Breast epithelium (tissue), 4 donors: ENCODE results near the gene ZNF646. TPM values are rescaled to one million over a fixed set of nuclear protein-coding genes. Genes with fewer than 3 reads are reported as not detected.

ENCODE experiments used
- DNase-seq, 2 donors: peaks; one replicate each; pipeline ENCODE4 v3.0.0-alpha.2; 2019; ENCODE audit warnings: low spot score in 2 of 2
- H3K27ac ChIP-seq, 2 donors: fragments of 200-600 bp; sonication (generic) in 1 of 2; one replicate each; pipeline ENCODE4 v1.5.1; 2016 to 2019; ENCODE audit warnings: mild to moderate bottlenecking in 1 of 2
- H3K27me3 ChIP-seq, 2 donors: fragments of 200-600 bp; sonication (generic) in 1 of 2; one replicate each; pipeline versions ENCODE4 v1.5.1 to v1.6.0; 2017 to 2019; ENCODE audit warnings: control low read depth in 1 of 2, mild to moderate bottlenecking in 1 of 2
- H3K36me3 ChIP-seq: fragments of 200-600 bp; one replicate; pipeline ENCODE4 v1.5.1; 2019
- H3K4me1 ChIP-seq, 2 donors: fragments of 200-600 bp; sonication (generic); one replicate each; pipeline ENCODE4 v1.5.1; 2016 to 2019; ENCODE audit warnings: control low read depth in 1 of 2
- H3K4me3 ChIP-seq, 3 donors: fragments of 200-600 bp; sonication (generic); 1 replicate in 2 of 3; 2 replicates in 1 of 3; pipeline ENCODE4 v1.5.1; 2016 to 2019; ENCODE audit warnings: mild to moderate bottlenecking in 3 of 3, moderate library complexity in 2 of 3
- H3K9me3 ChIP-seq, 2 donors: fragments of 200-600 bp; sonication (generic) in 1 of 2; one replicate each; pipeline ENCODE4 v1.5.1; 2016 to 2019; ENCODE audit warnings: control low read depth in 1 of 2
- CTCF ChIP-seq, 3 donors: fragments of 450-650 bp; IDR thresholded peaks; one replicate each; pipeline ENCODE4 v1.5.1; 2016 to 2017; ENCODE audit warnings: antibody characterized with exemption in 3 of 3, mild to moderate bottlenecking in 3 of 3, moderate library complexity in 3 of 3
- POLR2A ChIP-seq: fragments of 450-650 bp; IDR thresholded peaks from one replicate; pipeline ENCODE4 v1.6.1; 2016; ENCODE audit warnings: antibody characterized with exemption, mild to moderate bottlenecking, moderate library complexity
- POLR2AphosphoS5 ChIP-seq, 3 donors: sonication (generic); formaldehyde crosslinking; IDR thresholded peaks; one replicate each; pipeline ENCODE4 v1.6.1; 2017; ENCODE audit warnings: antibody characterized with exemption in 3 of 3
- intact Hi-C: fragments of 100-400 bp; cut with DNase I; formaldehyde crosslinking; loops from one replicate; pipeline ENCODE4 v1.15.1; 2023; ENCODE audit warnings: low total_unique reads
- total RNA-seq, 3 donors: library from RNA; depleted of rRNA; stranded (reverse); fragments of >200 nt; gene quantifications; one replicate each; pipeline ENCODE4 v1.1.0, GENCODE V29; 2016

ZNF646 gene
- total RNA-seq, 3 donors from 2014 or later, result 12.5 to 17.3 (median 13.1) TPM

- intact Hi-C loops, result no loop called here
These were observed 577 bp downstream of the ZNF646 start for GRCh38 chr16:31074814-31075183.

GRCh38 chr16:31076319-31076718 is 2.1 kb downstream of the ZNF646 start:
- Histone ChIP-seq H3K4me3 (no peak overlapping the region), H3K4me1 (no peaks in the 10 kb centered on the region), H3K27me3 (no peaks in the 10 kb centered on the region), H3K9me3 (no peaks in the 10 kb centered on the region), H3K36me3 (no peaks in the 10 kb centered on the region), H3K27ac (no peak overlapping the region)
- intact Hi-C loops, result no loop called here
- TF ChIP-seq POLR2A (no peak), POLR2AphosphoS5 (IDR thresholded peaks at IDR 0.05) (no peak), CTCF (IDR thresholded peaks at IDR 0.05) (no peak)
- no peak for DNase-seq

More at GRCh38 chr16:31074814-31075183, 577 bp downstream of the ZNF646 start:
- Histone ChIP-seq H3K4me1 (no peaks in the 10 kb centered on the region), H3K27me3 (no peaks in the 10 kb centered on the region), H3K27ac (peak overlapping the region; percentile 94 to 96), H3K4me3 (peak overlapping the region; percentile 93 to 98 (median 97)), H3K36me3 (no peaks in the 10 kb centered on the region), H3K9me3 (no peaks in the 10 kb centered on the region)
- DNase-seq, result no peak
- TF ChIP-seq POLR2AphosphoS5 (IDR thresholded peaks at IDR 0.05) (no peak), CTCF (IDR thresholded peaks at IDR 0.05) (no peak), POLR2A (no peak)

- Histone ChIP-seq H3K27ac (no peak overlapping the region), H3K9me3 (no peaks in the 10 kb centered on the region), H3K4me3 (no peak overlapping the region), H3K36me3 (no peaks in the 10 kb centered on the region), H3K27me3 (no peaks in the 10 kb centered on the region), H3K4me1 (no peaks in the 10 kb centered on the region)
- TF ChIP-seq POLR2AphosphoS5 (IDR thresholded peaks at IDR 0.05), result no peak
- no peak for TF ChIP-seq POLR2A
- TF ChIP-seq CTCF (IDR thresholded peaks at IDR 0.05), result no peak
- DNase-seq, result no peak
- intact Hi-C loops, result no loop called here
These were observed 2.8 kb downstream of the ZNF646 start for GRCh38 chr16:31077024-31077423.

- TF ChIP-seq POLR2A (no peak), POLR2AphosphoS5 (IDR thresholded peaks at IDR 0.05) (no peak), CTCF (IDR thresholded peaks at IDR 0.05) (no peak)
- Histone ChIP-seq H3K4me1 (no peaks in the 10 kb centered on the region), H3K27ac (no peak overlapping the region), H3K9me3 (no peaks in the 10 kb centered on the region), H3K27me3 (no peaks in the 10 kb centered on the region), H3K4me3 (no peak overlapping the region), H3K36me3 (no peaks in the 10 kb centered on the region)
- DNase-seq, result no peak
- intact Hi-C loops, result no loop called here
These were observed 3.6 kb downstream of the ZNF646 start for GRCh38 chr16:31077592-31078396.

GRCh38 chr16:31078597-31079341 is 4.5 kb downstream of the ZNF646 start:
- no peaks in the 10 kb centered on the region for H3K36me3 ChIP-seq
- TF ChIP-seq POLR2AphosphoS5 (IDR thresholded peaks at IDR 0.05), result no peak
- no peak for TF ChIP-seq CTCF (IDR thresholded peaks at IDR 0.05)
- no peak for TF ChIP-seq POLR2A
- intact Hi-C loops, result no loop called here
- no peak overlapping the region for H3K27ac ChIP-seq
- no peaks in the 10 kb centered on the region for H3K9me3 ChIP-seq
- H3K4me1 ChIP-seq, result no peaks in the 10 kb centered on the region
- DNase-seq, result no peak
- no peaks in the 10 kb centered on the region for H3K27me3 ChIP-seq
- no peak overlapping the region for H3K4me3 ChIP-seq
